Measurements from ENCODE around the gene P2RY14.
"Not testable (repeated sequence)": the region's sequence is repeated elsewhere in the genome, so short reads cannot be mapped to it uniquely, and the experiment has no call there.

The P2RY14 gene

GRCh38 chr3:151264605-151265004 lies 13.7 kb downstream of the P2RY14 start:
- no peak for DNase-seq (ENCODE audit: extremely low read depth in 1 of 2, low read depth in 1 of 2)

DNA sequence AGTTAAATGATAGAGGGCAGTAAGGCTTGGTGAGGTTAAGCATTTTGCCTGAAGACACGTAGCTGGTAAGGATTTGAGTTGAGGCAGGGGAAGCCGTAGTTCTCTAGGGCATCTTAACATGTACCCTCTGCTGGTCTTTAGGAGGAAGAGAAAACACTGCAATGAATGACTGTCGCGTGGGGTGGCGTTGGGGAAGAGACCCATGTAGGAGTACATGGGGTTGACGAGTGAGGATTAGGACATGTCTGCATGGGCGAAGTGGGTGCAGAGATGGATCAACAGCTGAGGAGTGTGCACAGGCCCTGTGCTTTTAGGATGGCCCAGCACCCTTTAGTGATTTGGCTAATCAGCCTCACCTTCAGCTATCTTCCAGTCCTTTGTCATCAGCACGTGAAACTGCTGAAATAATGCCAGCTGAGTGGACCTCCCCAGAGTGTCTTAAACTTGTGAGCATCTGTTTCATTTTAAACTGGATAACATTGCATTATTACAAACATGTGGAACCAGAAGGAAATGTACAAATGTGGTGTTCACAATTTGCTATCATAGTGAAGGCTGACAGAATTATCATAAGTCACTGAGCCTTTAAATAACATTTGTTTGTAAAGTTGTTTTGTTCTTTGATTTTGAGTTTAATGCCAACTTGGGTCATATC lies 15.3 kb downstream of the P2RY14 start:
- DNase-seq (ENCODE audit: extremely low read depth in 1 of 2, low read depth in 1 of 2): no peak

DNA sequence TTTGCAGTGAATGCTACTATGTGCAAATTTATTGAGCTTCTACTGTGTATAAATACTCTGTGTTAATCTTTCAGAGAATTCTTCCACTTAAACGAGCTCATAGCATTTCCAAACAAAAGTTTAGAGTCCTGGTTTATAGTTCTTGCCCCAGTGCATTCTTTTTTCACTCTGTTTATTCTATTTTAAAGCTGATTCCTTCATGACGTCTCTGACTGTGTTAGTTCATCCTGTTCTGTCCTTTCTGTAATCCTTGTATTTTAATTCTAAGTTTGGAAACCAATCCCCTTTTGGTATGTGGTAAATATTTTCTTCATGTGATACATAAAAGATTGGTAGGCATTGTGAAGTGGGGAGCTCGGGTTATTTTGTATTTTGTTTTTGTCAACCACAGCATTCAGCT lies 18.7 kb downstream of the P2RY14 start:
- no peak for DNase-seq (ENCODE audit: extremely low read depth in 1 of 2, low read depth in 1 of 2)

- no peak for DNase-seq (ENCODE audit: extremely low read depth in 1 of 2, low read depth in 1 of 2)
Measured at GRCh38 chr3:151256749-151257148, 21.6 kb downstream of the P2RY14 start.

GRCh38 chr3:151248772-151249337 lies 29.5 kb downstream of the P2RY14 start:
- no peak for DNase-seq (ENCODE audit: extremely low read depth in 1 of 2, low read depth in 1 of 2)

- not testable (repeated sequence) for DNase-seq (ENCODE audit: extremely low read depth in 1 of 2, low read depth in 1 of 2)
Measured at GRCh38 chr3:151242006-151242405, 36.3 kb downstream of the P2RY14 start.

DNA sequence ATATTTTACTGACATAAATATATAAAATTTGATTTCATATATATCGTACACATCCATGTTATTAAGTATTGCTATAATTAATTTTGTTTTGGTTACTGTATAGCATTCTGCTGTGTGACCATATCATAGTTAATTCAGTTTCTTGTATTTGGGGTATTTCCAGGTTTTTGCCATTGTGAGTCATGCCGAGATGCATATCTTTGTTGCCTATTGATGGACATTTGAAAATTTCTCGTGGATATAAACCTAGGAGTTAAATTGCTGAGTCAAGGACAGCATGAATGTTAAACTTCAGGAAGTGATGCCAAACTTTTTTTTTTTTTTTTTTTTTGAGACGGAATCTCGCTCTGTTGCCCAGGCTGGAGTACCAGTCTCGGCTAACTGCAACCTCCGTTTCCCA lies 41.6 kb downstream of the P2RY14 start:
- DNase-seq (ENCODE audit: extremely low read depth in 1 of 2, low read depth in 1 of 2): no peak

DNA sequence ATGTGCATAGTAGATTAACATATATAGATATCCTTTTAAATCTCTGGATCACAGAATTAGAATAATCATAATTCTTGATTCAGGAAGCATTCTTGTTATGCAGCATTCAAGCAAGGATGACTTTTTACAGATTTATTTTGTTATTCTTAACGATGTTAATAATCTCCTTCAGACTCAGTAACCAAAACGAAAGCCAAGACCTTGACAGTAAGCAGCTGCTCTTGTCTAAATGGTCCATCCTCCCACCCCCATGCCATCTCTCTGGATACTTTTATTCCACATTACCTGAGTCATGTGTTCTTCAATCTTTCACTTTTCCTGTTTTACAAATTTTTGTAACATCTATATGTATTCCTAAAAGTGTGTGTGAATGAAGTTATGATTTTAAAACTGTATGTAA lies 42.0 kb downstream of the P2RY14 start:
- DNase-seq (ENCODE audit: extremely low read depth in 1 of 2, low read depth in 1 of 2): no peak

DNA sequence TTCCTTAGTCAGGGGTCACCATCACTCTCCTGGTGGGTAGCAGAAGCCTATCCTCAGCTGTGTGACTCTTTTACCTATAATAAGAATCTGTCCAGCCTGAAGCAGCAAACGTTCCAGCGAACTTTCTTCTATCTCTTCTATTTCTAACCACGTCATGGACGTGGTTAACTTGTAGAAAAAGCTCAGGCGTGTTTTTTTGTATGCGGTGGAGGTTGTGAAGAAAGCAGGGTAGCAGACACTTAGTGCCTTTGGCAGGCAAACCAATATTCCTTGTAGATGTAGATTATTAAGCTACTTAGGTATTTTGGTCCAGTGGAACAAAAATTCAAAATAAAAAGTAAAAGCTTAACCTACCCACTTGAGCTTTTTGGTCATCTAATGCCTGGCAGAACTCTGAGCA lies 43.5 kb downstream of the P2RY14 start:
- no peak for DNase-seq (ENCODE audit: extremely low read depth in 1 of 2, low read depth in 1 of 2)

DNA sequence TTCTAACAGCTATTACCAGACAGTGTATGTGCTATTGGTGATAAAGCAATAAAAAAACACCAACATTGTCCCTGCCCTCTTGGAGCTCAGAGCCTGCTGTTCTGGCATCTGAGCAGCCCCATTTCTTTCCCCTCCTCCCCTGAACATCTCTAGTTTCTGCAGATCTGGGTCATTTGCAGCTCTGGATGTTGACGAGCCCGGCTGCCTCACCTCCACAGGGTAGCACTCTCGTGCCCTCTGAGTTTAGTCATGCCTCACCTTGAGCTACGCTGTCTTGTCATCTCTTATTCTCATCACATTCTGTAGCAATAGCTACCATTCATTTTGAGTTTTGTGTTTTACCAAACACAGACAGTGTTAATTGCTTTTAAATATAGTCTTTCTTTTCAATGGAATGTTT lies 45.4 kb downstream of the P2RY14 start:
- no peak for DNase-seq (ENCODE audit: extremely low read depth in 1 of 2, low read depth in 1 of 2)

DNA sequence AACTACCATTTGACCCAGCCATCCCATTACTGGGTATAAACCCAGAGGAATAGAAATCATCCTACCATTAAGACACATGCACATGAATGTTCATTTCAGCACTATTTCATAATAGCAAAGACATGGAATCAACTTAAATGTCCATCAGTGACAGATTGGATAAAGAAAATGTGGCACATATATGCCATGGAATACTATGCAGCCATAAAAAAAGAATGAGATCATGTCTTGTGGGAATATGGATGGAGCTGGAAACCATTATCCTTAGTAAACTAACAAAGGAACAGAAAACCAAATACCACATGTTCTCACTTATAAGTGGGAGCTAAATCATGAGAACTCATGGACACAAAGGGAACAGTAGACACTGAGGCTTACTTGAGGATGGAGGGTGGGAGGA lies 45.9 kb downstream of the P2RY14 start:
- DNase-seq (ENCODE audit: extremely low read depth in 1 of 2, low read depth in 1 of 2): not testable (repeated sequence)

DNA sequence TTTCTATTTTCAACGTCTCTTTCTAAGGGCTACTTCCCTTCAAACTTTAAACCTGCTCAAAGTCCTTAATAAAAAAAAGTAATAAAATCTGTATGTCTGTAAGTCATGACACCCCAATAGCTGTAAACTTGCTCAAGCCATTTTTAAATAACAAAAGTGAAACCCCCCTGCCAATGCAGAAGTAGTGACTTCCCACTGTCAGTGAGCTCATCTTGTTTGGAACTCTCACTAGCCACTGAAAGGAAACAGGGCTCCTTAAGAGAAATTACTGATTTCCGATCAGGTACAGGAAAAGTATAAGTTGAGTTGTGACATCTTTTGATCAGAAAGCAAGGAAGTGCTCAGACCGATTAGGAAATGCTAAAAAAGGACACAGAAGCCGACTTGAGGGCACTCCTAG lies 47.7 kb downstream of the P2RY14 start:
- no peak for DNase-seq (ENCODE audit: extremely low read depth in 1 of 2, low read depth in 1 of 2)

- no peak for DNase-seq (ENCODE audit: extremely low read depth in 1 of 2, low read depth in 1 of 2)
Measured at GRCh38 chr3:151228666-151229040, 49.7 kb downstream of the P2RY14 start.

GRCh38 chr3:151227807-151228665 lies 50.3 kb downstream of the P2RY14 start:
- DNase-seq (ENCODE audit: extremely low read depth in 1 of 2, low read depth in 1 of 2): peak; percentile 51 to 57

GRCh38 chr3:151227266-151227806 lies 51.0 kb downstream of the P2RY14 start:
- no peak for DNase-seq (ENCODE audit: extremely low read depth in 1 of 2, low read depth in 1 of 2)

- no peak for DNase-seq (ENCODE audit: extremely low read depth in 1 of 2, low read depth in 1 of 2)
Measured at GRCh38 chr3:151226825-151227224, 51.5 kb downstream of the P2RY14 start.

GRCh38 chr3:151226088-151226563 lies 52.2 kb downstream of the P2RY14 start:
- DNase-seq (ENCODE audit: extremely low read depth in 1 of 2, low read depth in 1 of 2): no peak

DNA sequence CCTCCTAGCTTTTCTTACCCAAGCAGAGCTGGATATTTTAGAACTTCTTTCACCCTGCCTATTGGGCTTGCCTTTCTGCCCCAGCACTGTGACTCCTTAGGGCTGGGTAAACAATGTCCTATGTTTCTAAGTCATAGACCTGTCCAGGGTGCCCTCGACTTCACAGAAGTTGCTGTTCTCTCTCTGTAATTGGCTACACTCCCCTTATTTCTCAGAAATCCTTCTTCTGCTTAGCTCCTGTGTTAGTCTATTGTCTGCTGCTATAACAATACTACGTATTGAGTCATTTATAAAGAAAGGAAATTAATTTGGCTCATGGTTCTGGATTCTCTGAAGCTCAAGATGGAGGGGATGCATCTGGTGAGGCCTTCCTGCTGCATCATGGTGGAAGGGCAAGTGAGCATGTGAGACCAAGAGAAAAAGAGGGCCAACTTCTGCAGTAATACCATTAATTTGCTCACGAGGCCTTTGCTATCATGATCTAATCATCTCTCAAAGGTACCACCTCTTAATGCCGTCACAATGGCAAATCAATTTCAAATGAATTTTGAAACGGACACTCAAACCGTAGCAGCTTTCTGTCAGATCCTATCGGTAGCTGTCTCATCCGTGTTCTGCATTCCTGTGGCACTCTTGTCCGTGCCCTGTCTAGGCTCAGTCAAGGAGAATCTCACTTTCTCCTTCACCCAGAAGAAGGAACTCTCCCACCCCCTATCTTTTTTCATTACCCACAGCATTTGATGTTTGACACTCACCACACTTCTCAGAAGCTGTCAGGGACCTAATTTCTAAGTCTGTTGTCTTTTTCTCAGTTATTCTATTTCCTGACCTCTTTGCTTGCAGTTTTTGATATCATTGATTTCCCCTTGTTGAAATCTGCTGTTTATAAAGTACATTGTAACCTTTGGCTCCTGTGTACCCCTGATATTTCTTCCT lies 53.0 kb downstream of the P2RY14 start:
- no peak for DNase-seq (ENCODE audit: extremely low read depth in 1 of 2, low read depth in 1 of 2)

DNA sequence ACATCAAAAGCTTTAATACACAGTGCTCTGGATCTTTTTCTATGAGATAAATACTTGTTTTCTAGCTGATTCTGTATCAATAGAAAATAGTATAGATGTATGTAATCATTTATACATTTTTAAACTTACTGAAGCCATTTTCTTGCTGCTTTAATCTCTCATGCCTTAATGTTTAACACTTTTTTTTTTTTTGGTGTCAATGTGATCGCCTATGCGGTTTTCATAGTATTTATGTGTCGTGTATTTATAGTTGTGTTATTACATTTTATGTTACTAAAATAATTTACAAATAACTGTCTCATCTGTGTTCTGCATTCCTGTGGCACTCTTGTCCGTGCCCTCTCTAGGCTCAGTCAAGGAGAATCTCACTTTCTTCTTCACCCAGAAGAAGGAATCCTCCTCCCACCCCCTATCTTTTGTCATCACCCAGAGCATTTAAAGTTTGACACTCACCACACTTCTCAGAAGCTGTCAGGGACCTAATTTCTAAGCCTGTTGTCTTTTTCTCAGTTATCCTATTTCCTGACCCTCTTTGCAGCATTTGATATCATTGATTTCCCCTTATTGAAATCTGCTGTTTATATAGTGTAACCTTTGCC lies 54.0 kb downstream of the P2RY14 start:
- no peak for DNase-seq (ENCODE audit: extremely low read depth in 1 of 2, low read depth in 1 of 2)

DNA sequence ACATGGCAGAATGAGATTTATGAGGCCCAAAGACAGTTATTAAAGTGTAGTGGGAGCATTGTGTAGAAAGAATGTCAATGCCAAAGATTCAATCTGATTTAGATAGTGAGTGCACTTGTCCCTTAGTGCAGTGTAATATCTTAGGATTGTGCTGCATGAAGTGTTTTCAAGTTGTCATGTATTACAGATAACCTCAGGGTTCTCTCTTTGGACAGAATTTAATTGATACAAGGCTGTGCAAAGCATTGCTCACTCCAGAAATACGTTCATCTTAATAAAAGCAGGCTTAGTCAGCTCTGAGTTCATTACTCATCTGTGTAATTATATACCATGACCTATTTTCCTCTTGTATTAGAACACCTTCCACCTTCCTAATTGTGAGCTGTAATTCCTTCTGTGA lies 59.3 kb downstream of the P2RY14 start:
- no peak for DNase-seq (ENCODE audit: extremely low read depth in 1 of 2, low read depth in 1 of 2)
